AG04450 (cell line): ENCODE measurements around the gene OTUD4. TPM values are rescaled to one million over a fixed set of nuclear protein-coding genes. Genes with fewer than 3 reads are reported as not detected.
"Not testable (repeated sequence)": the region's sequence is repeated elsewhere in the genome, so short reads cannot be mapped to it uniquely, and the experiment has no call there.

Experiments used
- CTCF ChIA-PET: fragments of 300-600, 350-600 bp; formaldehyde crosslinking; extraction: SDS; loops from one replicate; lab custom pipeline; 2022; ENCODE audit warnings: antibody characterized with exemption, inconsistent platforms; lab: Charles Lee
- POLR2A ChIA-PET: fragments of 350-600 bp; formaldehyde crosslinking; extraction: SDS; loops from one replicate; lab custom pipeline; 2021; ENCODE audit warnings: antibody characterized with exemption, inconsistent platforms; lab: Yijun Ruan, JAX
- DNase-seq: peaks from one replicate; pipeline ENCODE4 v3.0.0-alpha.2; 2011; ENCODE audit warnings: low read depth, low spot score
- H3K27ac ChIP-seq: one replicate; pipeline ENCODE4 v1.5.1; 2012; ENCODE audit warnings: low read depth, low read length, control low read depth
- H3K27me3 ChIP-seq: one replicate; pipeline ENCODE4 v1.6.0; 2012; ENCODE audit warnings: low read length; ENCODE audit not compliant: control insufficient read depth, insufficient read depth
- H3K4me3 ChIP-seq: 2 replicates; pipeline ENCODE4 v1.5.1; 2011; ENCODE audit warnings: mild to moderate bottlenecking, low read depth, low read length, control low read depth
- H3K9me3 ChIP-seq: 2 replicates; pipeline ENCODE4 v1.5.1; 2012; ENCODE audit warnings: low read length; ENCODE audit not compliant: control insufficient read depth, insufficient read depth
- polyA plus RNA-seq: library from polyadenylated mRNA; depleted of rRNA; stranded (reverse); fragments of >200 nt; gene quantifications from 2 replicates; pipeline ENCODE4 v1.2.3, GENCODE V29; 2011
- TF ChIP-seq, protein P1 (sequence below): IDR thresholded peaks from 2 replicates; pipeline ENCODE4 v1.5.1; 2011; ENCODE audit warnings: low read depth, low read length, control low read depth, inconsistent platforms

The OTUD4 gene
- polyA plus RNA-seq, 1 experiment, result 27.1 TPM

- Histone ChIP-seq H3K27me3 (no peaks in the 10 kb centered on the region), H3K4me3 (no peak overlapping the region), H3K27ac (no peak overlapping the region), H3K9me3 (no peaks in the 10 kb centered on the region)
- POLR2A ChIA-PET, result no interaction called here
- DNase-seq, result no peak
- CTCF ChIA-PET, result interaction anchor here (0.7 to 2.8 kb wide), 6 partner anchors 12 to 750 kb away, joined by 3 to 15 read pairs (median 6); no protein-coding TSS in a partner anchor
- TF ChIP-seq, protein P1, sequence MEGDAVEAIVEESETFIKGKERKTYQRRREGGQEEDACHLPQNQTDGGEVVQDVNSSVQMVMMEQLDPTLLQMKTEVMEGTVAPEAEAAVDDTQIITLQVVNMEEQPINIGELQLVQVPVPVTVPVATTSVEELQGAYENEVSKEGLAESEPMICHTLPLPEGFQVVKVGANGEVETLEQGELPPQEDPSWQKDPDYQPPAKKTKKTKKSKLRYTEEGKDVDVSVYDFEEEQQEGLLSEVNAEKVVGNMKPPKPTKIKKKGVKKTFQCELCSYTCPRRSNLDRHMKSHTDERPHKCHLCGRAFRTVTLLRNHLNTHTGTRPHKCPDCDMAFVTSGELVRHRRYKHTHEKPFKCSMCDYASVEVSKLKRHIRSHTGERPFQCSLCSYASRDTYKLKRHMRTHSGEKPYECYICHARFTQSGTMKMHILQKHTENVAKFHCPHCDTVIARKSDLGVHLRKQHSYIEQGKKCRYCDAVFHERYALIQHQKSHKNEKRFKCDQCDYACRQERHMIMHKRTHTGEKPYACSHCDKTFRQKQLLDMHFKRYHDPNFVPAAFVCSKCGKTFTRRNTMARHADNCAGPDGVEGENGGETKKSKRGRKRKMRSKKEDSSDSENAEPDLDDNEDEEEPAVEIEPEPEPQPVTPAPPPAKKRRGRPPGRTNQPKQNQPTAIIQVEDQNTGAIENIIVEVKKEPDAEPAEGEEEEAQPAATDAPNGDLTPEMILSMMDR, result no peak
Observed at GRCh38 chr4:145153904-145154298, 26.5 kb downstream of the OTUD4 start.

DNA sequence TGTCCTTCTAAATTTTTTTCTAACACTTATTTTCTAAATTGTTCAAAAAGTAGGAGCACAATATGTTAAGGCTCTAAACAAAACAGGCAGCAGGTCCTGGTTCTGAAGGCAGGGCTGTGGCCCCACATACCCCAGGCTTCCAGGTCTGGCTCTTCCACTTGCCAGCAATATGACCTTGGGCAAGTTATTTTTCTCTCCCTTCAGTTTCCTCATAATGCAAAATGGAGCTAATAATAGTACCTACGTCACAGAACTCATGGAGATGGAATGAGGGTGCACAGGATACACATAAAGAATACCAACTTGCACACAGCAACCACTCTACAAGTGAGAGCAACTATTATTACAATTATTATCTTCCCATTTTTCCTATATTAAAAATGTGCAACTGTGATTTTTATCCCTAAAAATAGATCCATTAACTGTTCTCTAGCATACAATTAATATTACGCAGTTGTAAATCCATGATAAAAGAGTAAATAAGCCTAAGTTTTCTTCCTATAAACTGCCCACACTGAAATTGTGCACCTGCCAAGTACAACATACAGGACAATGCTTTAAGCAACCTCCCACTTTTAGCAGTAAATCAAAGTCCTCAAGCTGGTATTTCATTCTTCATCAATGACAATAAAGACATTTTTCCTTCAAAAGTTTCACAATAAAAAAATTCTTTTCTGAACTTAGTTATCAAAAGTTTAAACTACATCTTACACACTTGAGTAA is 27.0 kb downstream of the OTUD4 start:
- DNase-seq, result no peak
- H3K4me3 ChIP-seq, result no peak overlapping the region
- ChIA-PET CTCF (interaction anchor here (1.1 to 1.4 kb wide), 2 partner anchors 456 to 750 kb away, joined by 3 to 6 read pairs; no protein-coding TSS in a partner anchor), POLR2A (no interaction called here)
- no peaks in the 10 kb centered on the region for H3K27me3 ChIP-seq
- H3K9me3 ChIP-seq, result no peaks in the 10 kb centered on the region
- TF ChIP-seq, protein P1, result no peak
- no peak overlapping the region for H3K27ac ChIP-seq

DNA sequence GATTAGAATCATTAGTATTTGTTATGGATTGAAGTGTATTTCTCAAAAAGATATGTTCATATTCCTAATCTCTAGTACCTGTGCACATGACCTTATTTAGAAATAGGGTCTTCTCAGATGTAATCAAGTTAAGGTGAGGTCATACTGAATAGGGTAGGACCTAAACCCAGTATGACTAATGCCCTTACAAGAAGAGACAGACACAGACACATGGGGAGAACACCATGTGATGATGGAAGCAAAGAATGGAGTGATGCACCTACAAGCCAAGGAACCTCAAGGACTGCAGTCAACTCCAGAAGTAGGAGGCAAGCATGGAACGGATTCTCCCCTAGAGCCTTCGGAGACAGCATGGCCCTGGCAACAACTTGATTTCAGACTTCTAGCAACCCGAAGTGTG is 31.4 kb downstream of the OTUD4 start:
- no peaks in the 10 kb centered on the region for H3K27me3 ChIP-seq
- CTCF ChIA-PET, result interaction anchor here (2.3 kb wide), 1 partner anchor 468 kb away, joined by 6 read pairs; no protein-coding TSS in a partner anchor
- H3K27ac ChIP-seq, result no peak overlapping the region
- DNase-seq, result no peak
- TF ChIP-seq, protein P1, result no peak
- no peak overlapping the region for H3K4me3 ChIP-seq
- POLR2A ChIA-PET, result no interaction called here
- H3K9me3 ChIP-seq, result no peaks in the 10 kb centered on the region

- not testable (repeated sequence) for H3K4me3 ChIP-seq, H3K9me3 ChIP-seq, H3K27ac ChIP-seq, DNase-seq, H3K27me3 ChIP-seq
- CTCF ChIA-PET, result interaction anchor here (0.6 kb wide), 1 partner anchor 487 kb away, joined by 6 read pairs; no protein-coding TSS in a partner anchor
- POLR2A ChIA-PET, result interaction anchor here (0.6 kb wide), 1 partner anchor 98 kb away, joined by 6 read pairs; no protein-coding TSS in a partner anchor
Observed at GRCh38 chr4:145136219-145136618, 44.2 kb downstream of the OTUD4 start.

DNA sequence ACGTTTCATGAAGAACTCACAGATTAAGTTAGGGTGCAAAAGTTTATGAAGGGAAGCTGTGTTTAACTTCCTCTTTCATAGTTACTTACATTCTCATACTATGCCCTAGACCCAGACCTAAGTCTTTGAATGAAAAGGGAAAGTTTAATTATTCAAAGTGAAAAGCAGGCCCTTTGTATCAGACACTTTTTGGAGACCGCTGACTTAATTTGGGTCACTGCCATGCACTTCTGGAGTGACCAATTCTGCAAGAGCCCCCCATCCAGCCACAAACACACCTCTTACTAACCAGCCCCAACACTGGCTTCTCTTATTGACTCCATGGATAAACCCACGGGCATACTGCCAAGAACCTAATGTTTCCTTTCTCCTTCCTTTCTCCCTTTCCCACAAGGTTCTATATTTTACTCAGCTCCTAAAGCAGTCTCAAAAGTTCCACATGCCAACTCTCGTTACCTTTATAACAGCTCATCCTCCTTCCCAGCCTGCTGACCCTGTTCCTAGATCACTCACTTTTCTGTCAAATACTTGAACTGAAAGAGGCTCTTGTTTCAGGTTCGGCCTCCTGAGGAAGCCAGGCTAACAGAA is 47.8 kb downstream of the OTUD4 start:
- Histone ChIP-seq H3K27me3 (no peaks in the 10 kb centered on the region), H3K27ac (no peak overlapping the region), H3K9me3 (no peaks in the 10 kb centered on the region), H3K4me3 (no peak overlapping the region)
- TF ChIP-seq, protein P1, result no peak
- DNase-seq, result no peak
- ChIA-PET POLR2A (no interaction called here), CTCF (no interaction called here)
